OCI-LY1 (cell line): Measurements from ENCODE around the gene EXD3.

Experiments used
- H2AFZ ChIP-seq: fragments of 200-600 bp; sonication (generic), shearing (Covaris generic); 2 replicates; pipeline ENCODE4 v1.6.0; 2014; ENCODE audit warnings: antibody characterized with exemption, mild to moderate bottlenecking, low read length
- H3F3A ChIP-seq: fragments of 200-600 bp; sonication (generic), shearing (Covaris generic); 2 replicates; pipeline ENCODE4 v1.6.0; 2014; ENCODE audit warnings: mild to moderate bottlenecking, antibody characterized with exemption, low read length, moderate library complexity; ENCODE audit not compliant: insufficient read depth
- H3K27ac ChIP-seq: fragments of 200-600 bp; sonication (generic); 2 replicates; pipeline ENCODE4 v1.5.1; 2014; ENCODE audit warnings: low read length, mixed run types, mild to moderate bottlenecking, low read depth; ENCODE audit not compliant: poor library complexity, severe bottlenecking
- H3K27me3 ChIP-seq: fragments of 200-600 bp; sonication (generic); 2 replicates; pipeline ENCODE4 v1.6.0; 2014; ENCODE audit warnings: antibody characterized with exemption, mild to moderate bottlenecking, low read length, moderate library complexity; ENCODE audit not compliant: insufficient read depth
- H3K36me3 ChIP-seq: fragments of 200-600 bp; sonication (generic); 2 replicates; pipeline ENCODE4 v1.6.1; 2014; ENCODE audit warnings: mild to moderate bottlenecking, antibody characterized with exemption, low read length, moderate library complexity, mixed read lengths; ENCODE audit not compliant: insufficient read depth
- H3K4me1 ChIP-seq: fragments of 200-600 bp; sonication (generic); 2 replicates; pipeline ENCODE4 v1.5.1; 2014; ENCODE audit warnings: mild to moderate bottlenecking, low read length, moderate library complexity; ENCODE audit not compliant: insufficient read depth, severe bottlenecking
- H3K4me2 ChIP-seq: fragments of 200-600 bp; sonication (generic), shearing (Covaris generic); 2 replicates; pipeline ENCODE4 v1.6.1; 2014; ENCODE audit warnings: low read length
- H3K4me3 ChIP-seq: fragments of 200-600 bp; sonication (generic); 2 replicates; pipeline ENCODE4 v1.5.1; 2014; ENCODE audit warnings: low read length, low read depth, mild to moderate bottlenecking, mixed read lengths; ENCODE audit not compliant: poor library complexity, severe bottlenecking
- H3K79me2 ChIP-seq: fragments of 200-600 bp; shearing (Covaris generic); 2 replicates; pipeline ENCODE4 v1.6.1; 2016; ENCODE audit warnings: mixed run types, low read length, mixed read lengths; ENCODE audit not compliant: insufficient read depth
- H3K9ac ChIP-seq: fragments of 200-600 bp; sonication (generic), shearing (Covaris generic); 2 replicates; pipeline ENCODE4 v1.6.1; 2014; ENCODE audit warnings: mild to moderate bottlenecking, low read length, mixed read lengths
- H3K9me2 ChIP-seq: fragments of 200-600 bp; sonication (generic), shearing (Covaris generic); 2 replicates; pipeline ENCODE4 v1.6.1; 2014; ENCODE audit warnings: low read depth, mild to moderate bottlenecking, low read length, mixed read lengths
- H3K9me3 ChIP-seq: fragments of 200-600 bp; shearing (Covaris generic); 2 replicates; pipeline ENCODE4 v1.6.1; 2014; ENCODE audit warnings: low read length, mixed read lengths
- H4K20me1 ChIP-seq: fragments of 200-600 bp; sonication (generic), shearing (Covaris generic); 2 replicates; pipeline ENCODE4 v1.6.0; 2016; ENCODE audit warnings: mild to moderate bottlenecking, low read length; ENCODE audit not compliant: insufficient read depth
- EZH2 ChIP-seq: fragments of 200-600 bp; sonication (generic), shearing (Covaris generic); IDR thresholded peaks from 2 replicates; pipeline ENCODE4 v1.8.0; 2017; ENCODE audit warnings: borderline replicate concordance, mixed run types, mild to moderate bottlenecking, antibody characterized with exemption, low read length, moderate library complexity, mixed read lengths
- TF ChIP-seq, protein P1 (sequence below): fragments of 200-600 bp; sonication (generic), shearing (Covaris generic); IDR thresholded peaks from 2 replicates; pipeline ENCODE4 v1.5.1; 2017; ENCODE audit warnings: mild to moderate bottlenecking, antibody characterized with exemption, low read length, moderate library complexity, mixed read lengths

Gene EXD3

DNA sequence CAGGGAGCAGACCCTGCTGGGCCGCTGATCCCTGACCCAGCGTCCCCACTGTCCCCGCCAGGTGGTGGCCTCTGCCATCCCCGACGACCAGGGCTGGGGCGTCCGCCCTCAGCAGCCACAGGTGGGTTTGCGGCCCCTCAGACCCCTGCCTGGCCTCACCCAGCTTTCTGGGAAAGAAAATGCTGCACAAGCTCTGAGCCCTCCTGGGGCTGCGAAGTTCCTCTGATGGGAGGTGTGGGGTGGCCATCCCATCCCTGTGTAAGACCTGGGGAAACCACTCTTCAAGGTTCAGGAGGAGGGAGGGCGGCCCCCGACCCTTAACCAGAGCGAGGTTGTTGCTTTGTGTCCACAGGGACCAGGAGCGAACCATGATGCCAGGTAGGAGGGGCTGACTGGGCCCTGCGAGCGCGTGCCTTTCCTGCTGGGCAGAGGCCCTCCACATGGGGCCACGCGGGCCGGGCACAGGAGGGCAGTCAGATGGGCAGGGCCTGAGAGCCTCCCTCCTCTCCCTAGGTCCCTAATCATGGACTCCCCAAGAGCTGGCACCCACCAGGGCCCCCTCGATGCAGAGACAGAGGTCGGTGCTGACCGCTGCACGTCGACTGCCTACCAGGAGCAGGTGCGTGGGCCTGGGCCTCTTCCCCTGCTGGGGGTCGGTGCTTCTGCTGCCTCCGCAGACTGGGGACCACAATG is 7.9 kb upstream of the EXD3 start:
- Histone ChIP-seq H3K4me2 (no peak overlapping the region), H3K79me2 (no peaks in the 10 kb centered on the region), H3K9me3 (no peaks in the 10 kb centered on the region), H3K36me3 (no peaks in the 10 kb centered on the region), H3F3A (no peaks in the 10 kb centered on the region), H3K9ac (no peak overlapping the region), H3K9me2 (no peaks in the 10 kb centered on the region), H3K4me1 (peaks cover 17% of the 10 kb centered on the region), H3K27ac (no peak overlapping the region), H4K20me1 (no peaks in the 10 kb centered on the region), H3K4me3 (no peak overlapping the region), H2AFZ (no peak overlapping the region), H3K27me3 (peaks cover 24% of the 10 kb centered on the region; the same call in 1 of the 2 replicates)
- TF ChIP-seq EZH2 = no peak
- TF ChIP-seq, protein P1, sequence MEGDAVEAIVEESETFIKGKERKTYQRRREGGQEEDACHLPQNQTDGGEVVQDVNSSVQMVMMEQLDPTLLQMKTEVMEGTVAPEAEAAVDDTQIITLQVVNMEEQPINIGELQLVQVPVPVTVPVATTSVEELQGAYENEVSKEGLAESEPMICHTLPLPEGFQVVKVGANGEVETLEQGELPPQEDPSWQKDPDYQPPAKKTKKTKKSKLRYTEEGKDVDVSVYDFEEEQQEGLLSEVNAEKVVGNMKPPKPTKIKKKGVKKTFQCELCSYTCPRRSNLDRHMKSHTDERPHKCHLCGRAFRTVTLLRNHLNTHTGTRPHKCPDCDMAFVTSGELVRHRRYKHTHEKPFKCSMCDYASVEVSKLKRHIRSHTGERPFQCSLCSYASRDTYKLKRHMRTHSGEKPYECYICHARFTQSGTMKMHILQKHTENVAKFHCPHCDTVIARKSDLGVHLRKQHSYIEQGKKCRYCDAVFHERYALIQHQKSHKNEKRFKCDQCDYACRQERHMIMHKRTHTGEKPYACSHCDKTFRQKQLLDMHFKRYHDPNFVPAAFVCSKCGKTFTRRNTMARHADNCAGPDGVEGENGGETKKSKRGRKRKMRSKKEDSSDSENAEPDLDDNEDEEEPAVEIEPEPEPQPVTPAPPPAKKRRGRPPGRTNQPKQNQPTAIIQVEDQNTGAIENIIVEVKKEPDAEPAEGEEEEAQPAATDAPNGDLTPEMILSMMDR = no peak

DNA sequence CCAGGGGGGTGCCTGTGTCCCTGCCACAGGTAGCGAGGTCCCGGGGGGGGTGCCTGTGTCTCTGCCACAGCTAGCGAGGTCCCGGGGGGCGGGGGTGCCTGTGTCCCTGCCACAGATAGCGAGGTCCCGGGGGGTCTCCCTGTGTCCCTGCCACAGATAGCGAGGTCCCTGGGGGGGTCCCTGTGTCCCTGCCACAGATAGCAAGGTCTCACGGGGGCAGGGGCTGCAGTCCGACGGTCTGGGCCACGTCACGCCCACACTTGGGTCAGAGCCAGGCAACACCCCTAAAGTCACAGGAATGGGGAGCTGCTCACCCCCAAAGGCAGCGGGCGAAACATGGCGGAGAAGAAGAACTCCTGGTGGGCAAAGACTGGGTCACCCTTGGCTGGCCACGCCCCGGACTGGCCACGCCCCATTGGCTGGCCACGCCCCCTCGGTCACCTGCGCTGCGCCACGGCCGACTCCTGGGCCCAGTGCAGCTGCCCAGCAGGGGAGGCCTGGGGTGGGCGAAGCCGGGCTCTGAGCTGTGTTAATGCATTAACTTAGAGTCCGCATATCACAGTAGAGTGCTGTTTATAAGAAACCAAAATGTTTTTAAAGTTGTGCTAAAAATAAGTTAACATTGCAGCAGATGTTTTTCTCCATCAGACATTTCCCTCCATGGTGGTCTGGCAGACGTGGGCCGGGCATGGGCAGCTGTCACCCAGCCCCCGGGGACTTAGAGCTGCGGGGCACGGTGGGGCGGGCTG is 7.2 kb upstream of the EXD3 start:
- H3K4me3 ChIP-seq = peak overlapping the region; percentile 39
- H3K9me2 ChIP-seq = no peaks in the 10 kb centered on the region
- no peaks in the 10 kb centered on the region for H4K20me1 ChIP-seq
- peak overlapping the region; percentile 51 for H3K4me2 ChIP-seq
- no peak overlapping the region for H2AFZ ChIP-seq
- H3K9me3 ChIP-seq = no peaks in the 10 kb centered on the region
- no peak overlapping the region for H3K27ac ChIP-seq
- H3K4me1 ChIP-seq = peaks cover 17% of the 10 kb centered on the region
- H3K9ac ChIP-seq = no peak overlapping the region
- H3F3A ChIP-seq = no peaks in the 10 kb centered on the region
- H3K79me2 ChIP-seq = no peaks in the 10 kb centered on the region
- no peaks in the 10 kb centered on the region for H3K36me3 ChIP-seq
- peaks cover 24% of the 10 kb centered on the region; the same call in 1 of the 2 replicates for H3K27me3 ChIP-seq
- TF ChIP-seq, protein P1 = no peak
- no peak for TF ChIP-seq EZH2

- Histone ChIP-seq H3K9me2 (no peaks in the 10 kb centered on the region), H3K4me2 (no peak overlapping the region; the same call in 1 of the 2 replicates), H3F3A (no peaks in the 10 kb centered on the region), H3K36me3 (no peaks in the 10 kb centered on the region), H3K9ac (no peak overlapping the region), H3K4me3 (no peak overlapping the region), H2AFZ (no peak overlapping the region), H4K20me1 (no peaks in the 10 kb centered on the region), H3K27me3 (peaks cover 19% of the 10 kb centered on the region; the same call in 1 of the 2 replicates), H3K79me2 (no peaks in the 10 kb centered on the region), H3K4me1 (peaks cover 22% of the 10 kb centered on the region), H3K9me3 (no peaks in the 10 kb centered on the region), H3K27ac (no peak overlapping the region)
- TF ChIP-seq, protein P1 = no peak
- TF ChIP-seq EZH2 = no peak
Measured at GRCh38 chr9:137429546-137429890, 6.6 kb upstream of the EXD3 start.
